Activated CD8-positive, alpha-beta memory T cell treated with anti-CD3 and anti-CD28 coated beads, Interleukin-2, amount 50 U/mL, for 24 hours (primary cell): ENCODE measurements around the gene ATP13A2.
"Not testable (repeated sequence)": the region's sequence is repeated elsewhere in the genome, so short reads cannot be mapped to it uniquely, and the experiment has no call there.

ENCODE experiments used
- DNase-seq: peaks from one replicate; pipeline ENCODE4 v3.0.0-alpha.2; 2020; ENCODE audit errors: extremely low read depth

Gene ATP13A2

GRCh38 chr1:16957731-16958130 is 54.0 kb downstream of the ATP13A2 start:
- no peak for DNase-seq

DNA sequence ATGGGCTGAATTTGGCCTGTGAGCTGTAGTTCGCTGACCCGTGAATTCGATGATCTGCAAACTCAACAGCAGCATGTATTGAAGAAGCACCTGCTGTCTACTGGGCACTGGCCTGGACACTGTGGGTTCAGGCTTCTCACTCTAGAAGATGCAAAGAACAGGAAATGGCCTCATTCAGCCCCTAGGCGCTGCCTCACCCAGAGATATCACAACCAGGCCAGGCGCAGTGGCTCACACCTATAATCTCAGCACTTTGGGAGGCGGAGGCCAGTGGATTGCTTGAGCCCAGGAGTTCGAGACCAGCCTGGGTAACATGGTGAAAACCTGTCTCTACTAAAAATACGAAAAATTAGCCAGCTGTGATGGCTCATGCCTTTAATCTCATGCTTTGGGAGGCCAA is 55.0 kb downstream of the ATP13A2 start:
- DNase-seq = no peak

DNA sequence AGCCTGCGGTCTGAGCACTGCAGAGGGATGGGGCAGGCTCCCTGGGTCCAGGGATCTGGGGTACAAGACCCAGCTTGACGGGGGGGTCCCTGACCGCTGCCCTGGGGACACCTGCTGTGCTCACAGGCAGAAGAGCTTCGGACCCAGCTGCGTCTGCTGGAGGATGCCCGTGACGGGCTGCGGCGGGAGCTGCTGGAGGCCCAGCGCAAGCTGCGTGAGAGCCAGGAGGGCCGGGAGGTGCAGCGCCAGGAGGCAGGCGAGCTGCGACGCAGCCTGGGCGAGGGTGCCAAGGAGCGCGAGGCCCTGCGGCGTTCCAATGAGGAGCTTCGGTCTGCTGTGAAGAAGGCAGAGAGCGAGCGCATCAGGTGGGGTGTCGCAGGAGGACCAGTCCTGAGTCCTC is 56.5 kb downstream of the ATP13A2 start:
- no peak for DNase-seq

DNA sequence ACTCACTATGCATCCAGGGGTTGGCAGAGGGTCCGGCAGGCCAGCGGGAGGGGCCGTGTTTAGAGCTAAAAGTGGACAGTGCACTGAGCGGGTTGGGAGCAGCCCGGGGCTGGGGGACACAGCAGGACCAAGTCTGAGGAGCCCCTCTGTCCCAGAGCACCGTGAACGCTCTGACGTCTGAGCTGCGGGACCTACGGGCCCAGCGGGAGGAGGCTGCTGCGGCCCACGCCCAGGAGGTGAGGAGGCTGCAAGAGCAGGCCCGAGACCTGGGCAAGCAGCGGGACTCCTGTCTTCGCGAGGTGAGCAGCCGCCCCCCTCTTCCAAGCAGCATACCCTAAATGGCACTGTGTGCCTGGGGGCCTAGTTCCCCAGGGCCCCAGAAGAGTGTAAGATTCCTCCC is 57.1 kb downstream of the ATP13A2 start:
- DNase-seq = no peak

GRCh38 chr1:16952376-16952775 is 59.4 kb downstream of the ATP13A2 start:
- not testable (repeated sequence) for DNase-seq

DNA sequence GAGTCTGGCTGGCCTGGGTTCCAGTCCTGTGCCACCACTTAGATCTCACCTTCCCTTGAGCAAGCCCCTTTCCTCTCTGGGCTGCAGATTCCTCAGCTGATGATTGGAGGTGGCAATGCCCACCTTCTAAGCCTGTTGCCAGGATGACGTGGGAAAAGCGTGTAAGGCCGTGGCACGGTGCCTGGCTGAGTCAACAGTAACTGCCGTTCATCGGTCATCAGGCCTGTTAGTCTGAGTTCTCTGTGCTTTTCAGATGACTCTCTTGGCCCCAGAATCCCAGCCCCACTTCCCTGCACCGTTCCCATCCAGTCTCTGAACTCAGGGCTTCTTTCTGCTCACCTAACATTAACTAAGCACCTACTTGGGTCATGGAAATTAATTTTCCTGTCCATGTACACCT is 62.7 kb downstream of the ATP13A2 start:
- DNase-seq = not testable (repeated sequence)

- not testable (repeated sequence) for DNase-seq
Measured at GRCh38 chr1:16948282-16948891, 63.3 kb downstream of the ATP13A2 start.

DNA sequence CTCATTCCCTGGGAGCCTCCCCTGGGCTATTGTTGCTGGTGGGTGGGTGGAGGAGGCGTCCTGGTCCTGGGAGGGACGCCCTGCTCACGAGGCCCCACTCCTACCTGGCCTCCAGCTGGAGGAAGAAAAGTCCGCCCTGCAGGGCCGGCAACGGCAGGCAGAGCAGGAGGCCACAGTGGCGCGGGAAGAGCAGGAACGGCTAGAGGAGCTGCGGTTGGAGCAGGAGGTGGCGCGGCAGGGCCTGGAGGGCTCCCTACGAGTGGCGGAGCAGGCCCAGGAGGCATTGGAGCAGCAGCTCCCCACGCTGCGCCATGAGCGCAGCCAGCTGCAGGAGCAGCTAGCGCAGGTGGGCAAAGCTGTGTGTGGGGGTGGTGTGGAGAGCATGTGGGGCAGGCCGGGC is 65.1 kb downstream of the ATP13A2 start:
- DNase-seq = no peak

GRCh38 chr1:16946185-16946584 is 65.5 kb downstream of the ATP13A2 start:
- not testable (repeated sequence) for DNase-seq

GRCh38 chr1:16945512-16945911 is 66.2 kb downstream of the ATP13A2 start:
- not testable (repeated sequence) for DNase-seq

- no peak for DNase-seq
Measured at GRCh38 chr1:16944038-16944437, 67.7 kb downstream of the ATP13A2 start.

- not testable (repeated sequence) for DNase-seq
Measured at GRCh38 chr1:16939386-16940180, 72.1 kb downstream of the ATP13A2 start.

- DNase-seq = no peak
Measured at GRCh38 chr1:16938351-16939321, 73.1 kb downstream of the ATP13A2 start.

DNA sequence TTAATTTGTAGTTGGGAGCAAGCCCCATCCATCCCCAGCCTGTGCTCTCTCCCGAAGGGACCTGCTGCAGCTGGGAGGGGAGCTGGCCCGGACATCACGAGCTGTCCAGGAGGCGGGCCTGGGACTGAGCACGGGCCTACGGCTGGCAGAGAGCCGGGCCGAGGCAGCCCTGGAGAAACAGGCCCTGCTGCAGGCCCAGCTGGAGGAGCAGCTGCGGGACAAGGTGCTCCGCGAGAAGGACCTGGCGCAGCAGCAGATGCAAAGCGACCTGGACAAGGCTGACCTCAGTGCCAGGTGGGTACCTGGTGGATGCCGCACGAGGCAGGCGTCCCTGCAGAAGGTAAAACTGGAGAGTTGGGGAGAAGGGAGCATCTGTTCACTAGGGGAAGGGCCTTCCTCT is 75.1 kb downstream of the ATP13A2 start:
- not testable (repeated sequence) for DNase-seq
